Neural cell (in vitro differentiated cells): ENCODE measurements around the gene COPS2. TPM values are rescaled to one million over a fixed set of nuclear protein-coding genes. Genes with fewer than 3 reads are reported as not detected.

Experiments used
- H2AFZ ChIP-seq: fragments of 200-600, 300-800 bp; sonication (generic), shearing (Covaris generic); 2 replicates; pipeline ENCODE4 v1.6.0; 2014; ENCODE audit warnings: low read depth, mild to moderate bottlenecking, antibody characterized with exemption, low read length, moderate library complexity
- H3F3A ChIP-seq: fragments of 200-600 bp; shearing (Covaris generic); 2 replicates; pipeline ENCODE4 v1.6.1; 2016; ENCODE audit warnings: mild to moderate bottlenecking, moderate library complexity, mixed read lengths, antibody characterized with exemption, low read length; ENCODE audit not compliant: insufficient read depth, poor library complexity, severe bottlenecking
- H3K27ac ChIP-seq: fragments of 200-600, 300-800 bp; sonication (generic), shearing (Covaris generic); 2 replicates; pipeline ENCODE4 v1.5.1; 2014; ENCODE audit warnings: mild to moderate bottlenecking, low read length, moderate library complexity
- H3K27me3 ChIP-seq: fragments of 300-800, 200-600 bp; sonication (generic), shearing (Covaris generic); 2 replicates; pipeline ENCODE4 v1.6.0; 2014; ENCODE audit warnings: mild to moderate bottlenecking, low read depth, low read length, moderate library complexity; ENCODE audit not compliant: insufficient read depth
- H3K36me3 ChIP-seq: fragments of 300-800, 200-600 bp; sonication (generic), shearing (Covaris generic); 2 replicates; pipeline ENCODE4 v1.5.1; 2014; ENCODE audit warnings: mild to moderate bottlenecking, antibody characterized with exemption, low read length, moderate library complexity; ENCODE audit not compliant: insufficient read depth
- H3K4me2 ChIP-seq: fragments of 300-800, 200-600 bp; sonication (generic), shearing (Covaris generic); 2 replicates; pipeline ENCODE4 v1.6.0; 2014; ENCODE audit warnings: mild to moderate bottlenecking, low read length
- H3K4me3 ChIP-seq: fragments of 300-800, 200-600 bp; sonication (generic), shearing (Covaris generic); 2 replicates; pipeline ENCODE4 v1.5.1; 2014; ENCODE audit warnings: mild to moderate bottlenecking, low read length, moderate library complexity
- H3K79me2 ChIP-seq: fragments of 200-600 bp; shearing (Covaris generic); replicated peaks from 2 replicates; pipeline ENCODE4 v1.6.0; 2014; ENCODE audit warnings: mild to moderate bottlenecking, low read length, moderate library complexity; ENCODE audit not compliant: insufficient read depth
- H3K9ac ChIP-seq: fragments of 300-800, 200-600 bp; sonication (generic), shearing (Covaris generic); 2 replicates; pipeline ENCODE4 v1.6.1; 2016; ENCODE audit warnings: mild to moderate bottlenecking, low read length, mixed read lengths
- H3K9me2 ChIP-seq: fragments of 200-600 bp; shearing (Covaris generic); 2 replicates; pipeline ENCODE4 v1.6.1; 2016; ENCODE audit warnings: mild to moderate bottlenecking, low read length, mixed read lengths; ENCODE audit not compliant: insufficient read depth
- H3K9me3 ChIP-seq: fragments of 200-600, 300-800 bp; sonication (generic), shearing (Covaris generic); 2 replicates; pipeline ENCODE4 v1.6.1; 2016; ENCODE audit warnings: mild to moderate bottlenecking, mixed run types, low read length, moderate library complexity, mixed read lengths
- H4K20me1 ChIP-seq: fragments of 200-600 bp; shearing (Covaris generic); 2 replicates; pipeline ENCODE4 v1.6.1; 2016; ENCODE audit warnings: mild to moderate bottlenecking, mixed run types; ENCODE audit not compliant: insufficient read depth
- EP300 ChIP-seq: fragments of 450-650 bp; conservative IDR thresholded peaks from 2 replicates; pipeline ENCODE4 v1.6.1; 2014; ENCODE audit warnings: antibody characterized with exemption, mild to moderate bottlenecking, moderate library complexity; ENCODE audit not compliant: poor library complexity, severe bottlenecking
- EZH2 ChIP-seq: fragments of 200-600, 300-800 bp; shearing (Covaris generic), sonication (generic); IDR thresholded peaks from 2 replicates; pipeline ENCODE4 v1.6.1; 2014; ENCODE audit warnings: antibody characterized with exemption, low read length, borderline replicate concordance, mild to moderate bottlenecking; ENCODE audit not compliant: insufficient read depth, poor library complexity, severe bottlenecking
- MXI1 ChIP-seq: fragments of 450-650 bp; conservative IDR thresholded peaks from 2 replicates; pipeline ENCODE4 v1.6.1; 2014; ENCODE audit warnings: antibody characterized with exemption, mild to moderate bottlenecking; ENCODE audit not compliant: poor library complexity, severe bottlenecking
- POLR2AphosphoS5 ChIP-seq: IDR thresholded peaks from 2 replicates; pipeline ENCODE4 v1.6.1; 2012
- RAD21 ChIP-seq: fragments of 450-650 bp; conservative IDR thresholded peaks from 2 replicates; pipeline ENCODE4 v1.6.1; 2014; ENCODE audit warnings: antibody characterized with exemption, mild to moderate bottlenecking, moderate library complexity
- SMC3 ChIP-seq: fragments of 450-650 bp; conservative IDR thresholded peaks from 2 replicates; pipeline ENCODE4 v1.6.1; 2014; ENCODE audit warnings: antibody characterized with exemption, mild to moderate bottlenecking, moderate library complexity; ENCODE audit not compliant: poor library complexity
- TAF1 ChIP-seq: IDR thresholded peaks from 2 replicates; pipeline ENCODE4 v1.6.1; 2012; ENCODE audit warnings: low read depth
- polyA plus RNA-seq: library from polyadenylated mRNA; depleted of rRNA; stranded (reverse); fragments of >200 nt; gene quantifications from 2 replicates; pipeline ENCODE4 v1.2.3, GENCODE V29; 2014
- TF ChIP-seq, protein P1 (sequence below): fragments of 450-650 bp; IDR thresholded peaks from 2 replicates; pipeline ENCODE4 v1.5.1; 2014; ENCODE audit warnings: antibody characterized with exemption, mild to moderate bottlenecking, moderate library complexity; ENCODE audit not compliant: poor library complexity, severe bottlenecking
- TF ChIP-seq, protein P2 (sequence below): IDR thresholded peaks from 2 replicates; pipeline ENCODE4 v1.6.1; 2012; ENCODE audit warnings: borderline replicate concordance

Gene COPS2
- polyA plus RNA-seq, 1 donor from 2014 or later = 88.8 TPM

DNA sequence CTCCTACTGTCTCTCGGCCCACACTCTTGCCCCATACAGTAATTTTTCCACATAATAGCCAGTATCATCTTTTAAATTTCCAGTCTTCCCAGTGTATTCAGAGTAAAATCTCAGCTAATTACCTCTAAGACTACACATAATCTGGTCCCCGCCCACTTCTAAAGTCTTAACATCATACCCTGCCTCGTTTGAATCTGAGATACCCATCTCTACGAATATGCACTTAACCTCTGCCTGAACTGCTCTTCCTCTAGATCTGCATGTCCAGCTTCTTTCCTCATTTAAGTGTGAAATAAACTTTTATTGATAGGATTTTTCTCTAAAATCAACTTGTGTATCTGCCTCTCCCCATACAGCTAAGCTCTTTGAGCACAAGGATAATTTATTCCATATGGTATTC is 34.6 kb downstream of the COPS2 start:
- TF ChIP-seq, protein P1, sequence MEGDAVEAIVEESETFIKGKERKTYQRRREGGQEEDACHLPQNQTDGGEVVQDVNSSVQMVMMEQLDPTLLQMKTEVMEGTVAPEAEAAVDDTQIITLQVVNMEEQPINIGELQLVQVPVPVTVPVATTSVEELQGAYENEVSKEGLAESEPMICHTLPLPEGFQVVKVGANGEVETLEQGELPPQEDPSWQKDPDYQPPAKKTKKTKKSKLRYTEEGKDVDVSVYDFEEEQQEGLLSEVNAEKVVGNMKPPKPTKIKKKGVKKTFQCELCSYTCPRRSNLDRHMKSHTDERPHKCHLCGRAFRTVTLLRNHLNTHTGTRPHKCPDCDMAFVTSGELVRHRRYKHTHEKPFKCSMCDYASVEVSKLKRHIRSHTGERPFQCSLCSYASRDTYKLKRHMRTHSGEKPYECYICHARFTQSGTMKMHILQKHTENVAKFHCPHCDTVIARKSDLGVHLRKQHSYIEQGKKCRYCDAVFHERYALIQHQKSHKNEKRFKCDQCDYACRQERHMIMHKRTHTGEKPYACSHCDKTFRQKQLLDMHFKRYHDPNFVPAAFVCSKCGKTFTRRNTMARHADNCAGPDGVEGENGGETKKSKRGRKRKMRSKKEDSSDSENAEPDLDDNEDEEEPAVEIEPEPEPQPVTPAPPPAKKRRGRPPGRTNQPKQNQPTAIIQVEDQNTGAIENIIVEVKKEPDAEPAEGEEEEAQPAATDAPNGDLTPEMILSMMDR = no peak
- TF ChIP-seq EP300 = no peak

DNA sequence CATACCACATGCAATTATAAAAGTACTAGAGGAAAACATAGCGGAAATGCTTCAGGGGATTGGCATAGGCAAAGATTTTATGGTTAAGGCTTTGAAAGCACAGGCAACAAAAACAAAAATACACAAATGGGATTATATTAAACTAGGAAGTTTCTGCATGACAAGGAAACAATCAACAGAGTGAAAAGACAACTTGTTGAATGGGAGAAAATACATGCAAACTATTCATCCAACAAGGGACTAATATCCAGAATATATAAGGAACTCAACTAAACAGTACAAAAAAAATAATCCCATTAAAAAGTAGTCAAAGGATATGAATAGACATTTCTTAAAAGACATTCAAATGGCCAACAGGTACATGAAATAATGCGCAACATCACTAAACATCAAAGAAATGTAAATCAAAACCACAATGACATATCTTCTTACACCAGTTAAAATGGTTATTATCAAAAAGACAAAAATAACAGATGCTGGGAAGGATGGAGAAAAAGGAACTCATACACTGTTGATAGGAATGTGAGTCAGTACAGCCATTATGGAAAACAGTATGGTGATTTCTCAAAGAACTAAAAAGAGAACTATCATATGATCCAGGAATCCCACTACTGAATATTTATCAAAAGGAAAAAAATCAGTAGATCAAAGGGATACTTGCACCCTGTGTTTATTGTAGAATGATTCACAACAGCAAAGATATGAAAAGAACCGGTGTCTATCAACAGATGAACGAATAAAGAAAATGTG is 39.1 kb downstream of the COPS2 start:
- no peak for TF ChIP-seq EZH2
- TF ChIP-seq, protein P2, sequence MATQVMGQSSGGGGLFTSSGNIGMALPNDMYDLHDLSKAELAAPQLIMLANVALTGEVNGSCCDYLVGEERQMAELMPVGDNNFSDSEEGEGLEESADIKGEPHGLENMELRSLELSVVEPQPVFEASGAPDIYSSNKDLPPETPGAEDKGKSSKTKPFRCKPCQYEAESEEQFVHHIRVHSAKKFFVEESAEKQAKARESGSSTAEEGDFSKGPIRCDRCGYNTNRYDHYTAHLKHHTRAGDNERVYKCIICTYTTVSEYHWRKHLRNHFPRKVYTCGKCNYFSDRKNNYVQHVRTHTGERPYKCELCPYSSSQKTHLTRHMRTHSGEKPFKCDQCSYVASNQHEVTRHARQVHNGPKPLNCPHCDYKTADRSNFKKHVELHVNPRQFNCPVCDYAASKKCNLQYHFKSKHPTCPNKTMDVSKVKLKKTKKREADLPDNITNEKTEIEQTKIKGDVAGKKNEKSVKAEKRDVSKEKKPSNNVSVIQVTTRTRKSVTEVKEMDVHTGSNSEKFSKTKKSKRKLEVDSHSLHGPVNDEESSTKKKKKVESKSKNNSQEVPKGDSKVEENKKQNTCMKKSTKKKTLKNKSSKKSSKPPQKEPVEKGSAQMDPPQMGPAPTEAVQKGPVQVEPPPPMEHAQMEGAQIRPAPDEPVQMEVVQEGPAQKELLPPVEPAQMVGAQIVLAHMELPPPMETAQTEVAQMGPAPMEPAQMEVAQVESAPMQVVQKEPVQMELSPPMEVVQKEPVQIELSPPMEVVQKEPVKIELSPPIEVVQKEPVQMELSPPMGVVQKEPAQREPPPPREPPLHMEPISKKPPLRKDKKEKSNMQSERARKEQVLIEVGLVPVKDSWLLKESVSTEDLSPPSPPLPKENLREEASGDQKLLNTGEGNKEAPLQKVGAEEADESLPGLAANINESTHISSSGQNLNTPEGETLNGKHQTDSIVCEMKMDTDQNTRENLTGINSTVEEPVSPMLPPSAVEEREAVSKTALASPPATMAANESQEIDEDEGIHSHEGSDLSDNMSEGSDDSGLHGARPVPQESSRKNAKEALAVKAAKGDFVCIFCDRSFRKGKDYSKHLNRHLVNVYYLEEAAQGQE = no peak
- no peak for TF ChIP-seq EP300
- TF ChIP-seq SMC3 = no peak
- TF ChIP-seq POLR2AphosphoS5 = no peak
- TF ChIP-seq RAD21 = no peak
- TF ChIP-seq, protein P1 = no peak
- TF ChIP-seq TAF1 = no peak
- TF ChIP-seq MXI1 = no peak
- Histone ChIP-seq H3K4me3 (no peak overlapping the region), H3K9ac (no peak overlapping the region), H3K79me2 (no peaks in the 10 kb centered on the region), H3K27ac (no peak overlapping the region), H3K27me3 (no peaks in the 10 kb centered on the region), H3K4me2 (no peak overlapping the region), H4K20me1 (no peaks in the 10 kb centered on the region), H3F3A (no peaks in the 10 kb centered on the region), H3K36me3 (no peaks in the 10 kb centered on the region), H2AFZ (no peak overlapping the region), H3K9me2 (no peaks in the 10 kb centered on the region), H3K9me3 (no peaks in the 10 kb centered on the region)

More for the DNA sequence above, 34.6 kb downstream of the COPS2 start:
- Histone ChIP-seq H4K20me1 (no peaks in the 10 kb centered on the region), H3K27me3 (no peaks in the 10 kb centered on the region), H3K4me2 (no peak overlapping the region), H3K79me2 (no peaks in the 10 kb centered on the region), H3K36me3 (no peaks in the 10 kb centered on the region), H3K9me2 (no peaks in the 10 kb centered on the region), H2AFZ (no peak overlapping the region), H3K4me3 (no peak overlapping the region), H3K27ac (no peak overlapping the region), H3K9me3 (no peaks in the 10 kb centered on the region), H3K9ac (no peak overlapping the region), H3F3A (no peaks in the 10 kb centered on the region)
